DND-41 (cell line): ENCODE data around the gene CSRP1.

Source experiments
- EZH2 ChIP-seq: IDR thresholded peaks from 3 replicates; pipeline ENCODE4 v1.6.1; 2012; ENCODE audit warnings: borderline replicate concordance, low read depth, mild to moderate bottlenecking, moderate library complexity, low read length, inconsistent platforms; ENCODE audit not compliant: severe bottlenecking
- TF ChIP-seq, protein P1 (sequence below): IDR thresholded peaks from 2 replicates; pipeline ENCODE4 v1.5.1; 2012; ENCODE audit warnings: borderline replicate concordance, low read length, moderate library complexity, mild to moderate bottlenecking; ENCODE audit not compliant: poor library complexity, severe bottlenecking; ENCODE audit errors: extremely low read depth

DNA sequence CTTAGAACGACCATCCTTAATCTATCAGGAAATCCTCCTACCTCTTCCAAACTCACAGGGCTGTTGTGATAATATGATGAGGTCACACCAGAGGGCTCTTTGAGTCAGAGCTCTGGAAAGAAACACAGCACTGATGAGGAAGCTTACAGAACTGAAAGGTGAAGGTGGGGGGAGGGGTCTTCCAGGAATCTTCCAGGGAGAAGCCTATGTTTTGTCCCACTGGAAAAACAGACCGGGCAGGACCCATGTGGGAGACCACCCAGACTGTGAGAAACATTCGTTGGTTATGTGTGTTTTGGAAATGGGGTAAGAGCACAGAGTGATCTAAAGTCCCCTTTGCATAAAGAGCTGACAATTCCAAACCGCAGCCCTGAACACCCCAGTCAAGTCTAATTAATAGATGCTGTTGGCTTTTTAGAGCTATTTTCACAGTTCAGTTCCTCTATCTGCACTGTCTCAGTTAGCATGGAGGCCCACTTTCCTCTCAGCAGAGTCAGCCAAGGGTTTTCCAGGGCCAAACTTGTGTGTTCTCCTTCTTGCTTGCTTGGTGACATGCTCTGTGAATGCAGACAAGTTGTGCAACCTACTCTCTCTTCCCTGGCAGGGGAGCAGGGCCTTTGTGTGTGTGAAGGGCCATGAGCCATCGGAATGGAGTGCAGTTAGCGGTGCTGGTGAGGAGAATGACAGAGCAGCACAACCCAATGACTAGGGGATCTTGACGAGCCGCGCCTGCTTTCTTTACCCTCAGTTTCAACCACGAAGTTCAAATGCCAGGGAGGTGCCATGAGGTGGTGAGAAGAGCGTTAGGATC is 50.2 kb downstream of the CSRP1 start:
- TF ChIP-seq, protein P1, sequence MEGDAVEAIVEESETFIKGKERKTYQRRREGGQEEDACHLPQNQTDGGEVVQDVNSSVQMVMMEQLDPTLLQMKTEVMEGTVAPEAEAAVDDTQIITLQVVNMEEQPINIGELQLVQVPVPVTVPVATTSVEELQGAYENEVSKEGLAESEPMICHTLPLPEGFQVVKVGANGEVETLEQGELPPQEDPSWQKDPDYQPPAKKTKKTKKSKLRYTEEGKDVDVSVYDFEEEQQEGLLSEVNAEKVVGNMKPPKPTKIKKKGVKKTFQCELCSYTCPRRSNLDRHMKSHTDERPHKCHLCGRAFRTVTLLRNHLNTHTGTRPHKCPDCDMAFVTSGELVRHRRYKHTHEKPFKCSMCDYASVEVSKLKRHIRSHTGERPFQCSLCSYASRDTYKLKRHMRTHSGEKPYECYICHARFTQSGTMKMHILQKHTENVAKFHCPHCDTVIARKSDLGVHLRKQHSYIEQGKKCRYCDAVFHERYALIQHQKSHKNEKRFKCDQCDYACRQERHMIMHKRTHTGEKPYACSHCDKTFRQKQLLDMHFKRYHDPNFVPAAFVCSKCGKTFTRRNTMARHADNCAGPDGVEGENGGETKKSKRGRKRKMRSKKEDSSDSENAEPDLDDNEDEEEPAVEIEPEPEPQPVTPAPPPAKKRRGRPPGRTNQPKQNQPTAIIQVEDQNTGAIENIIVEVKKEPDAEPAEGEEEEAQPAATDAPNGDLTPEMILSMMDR: no peak
- no peak for TF ChIP-seq EZH2
